HL-60/S4 (cell line): Measurements from ENCODE around the gene OR13C5.

Experiments used
- in situ Hi-C: fragments of 300-500 bp; cut with MboI; formaldehyde crosslinking; loops from 2 replicates; pipeline ENCODE4 v1.14.3; 2022; ENCODE audit warnings: low sequenced_read_pairs

Gene OR13C5

DNA sequence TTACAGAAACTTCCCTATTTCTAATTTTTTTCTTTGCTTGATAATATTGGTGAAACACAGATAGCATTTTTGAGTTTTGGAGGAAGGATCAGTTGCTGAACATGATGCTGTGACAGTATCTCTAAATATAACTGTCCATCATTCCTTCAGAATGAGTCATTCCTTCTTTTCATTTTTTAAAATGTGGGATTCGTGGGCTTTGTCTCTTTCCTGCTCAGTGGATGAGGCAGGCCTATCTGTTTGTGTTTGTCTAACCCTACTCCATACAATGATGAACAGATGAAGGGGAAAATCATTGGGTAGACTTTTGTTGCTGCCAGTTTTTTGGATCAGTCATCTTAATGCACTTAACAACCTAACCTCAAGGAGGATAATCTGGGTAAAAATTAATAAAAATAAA, 46.0 kb downstream of the OR13C5 start:
- in situ Hi-C loops = no loop called here
